CD4-positive, alpha-beta T cell (primary cell): Measurements from ENCODE around the gene LASP1. TPM values are rescaled to one million over a fixed set of nuclear protein-coding genes. Genes with fewer than 3 reads are reported as not detected.

ENCODE experiments used
- ATAC-seq: fragments of 200-7000 bp; cut with Tn5 transposase; one replicate; pipeline ENCODE4 v1.10.0; 2022; ENCODE audit warnings: mild to moderate bottlenecking; ENCODE audit not compliant: poor library complexity
- CTCF ChIA-PET: fragments of 350-600 bp; sonication (Branson Sonifier 250); formaldehyde crosslinking; loops from one replicate; lab custom pipeline; 2021; ENCODE audit warnings: antibody characterized with exemption, inconsistent platforms; lab: Charles Lee
- POLR2A ChIA-PET: fragments of 350-600 bp; sonication (Branson Sonifier 250); formaldehyde crosslinking; loops from one replicate; lab custom pipeline; 2021; ENCODE audit warnings: antibody characterized with exemption, inconsistent platforms; lab: Charles Lee
- DNase-seq, 14 experiments: peaks; one replicate each; pipeline ENCODE4 v3.0.0-alpha.2; 2013 to 2020; ENCODE audit warnings: mixed read lengths in 2 of 14
- H3K27ac ChIP-seq, 2 donors: one replicate each; pipeline versions ENCODE4 v1.5.1 to v1.7.0; 2013; ENCODE audit warnings: low read length in 2 of 2, low read depth in 1 of 2, mild to moderate bottlenecking in 1 of 2
- H3K27me3 ChIP-seq, 2 experiments: 1 replicate in 1 of 2; 2 replicates in 1 of 2; pipeline versions ENCODE4 v1.6.1 to v1.7.0; 2013; ENCODE audit warnings: low read length in 2 of 2, control low read depth in 1 of 2, mild to moderate bottlenecking in 1 of 2, moderate library complexity in 1 of 2; ENCODE audit not compliant: insufficient read depth in 2 of 2, control insufficient read depth in 1 of 2
- H3K36me3 ChIP-seq: one replicate; pipeline ENCODE4 v1.6.1; 2013; ENCODE audit warnings: low read length, control low read depth; ENCODE audit not compliant: insufficient read depth
- H3K4me1 ChIP-seq: one replicate; pipeline ENCODE4 v1.6.1; 2013; ENCODE audit warnings: low read length, control low read depth; ENCODE audit not compliant: insufficient read depth
- H3K4me3 ChIP-seq: one replicate; pipeline ENCODE4 v1.5.1; 2013; ENCODE audit warnings: mild to moderate bottlenecking, low read length, moderate library complexity
- H3K9me3 ChIP-seq, 2 experiments: 1 replicate in 1 of 2; 2 replicates in 1 of 2; pipeline versions ENCODE4 v1.6.1 to v1.7.0; 2013; ENCODE audit warnings: low read length in 2 of 2, mild to moderate bottlenecking in 2 of 2, control low read depth in 1 of 2, moderate library complexity in 1 of 2; ENCODE audit not compliant: control insufficient read depth in 1 of 2, insufficient read depth in 1 of 2
- H3K27ac Mint-ChIP-seq: one replicate; pipeline ENCODE4 v1.8.0; 2020; ENCODE audit warnings: mixed read lengths
- H3K27me3 Mint-ChIP-seq: one replicate; pipeline ENCODE4 v1.8.0; 2021; ENCODE audit warnings: mixed read lengths
- H3K36me3 Mint-ChIP-seq: one replicate; pipeline ENCODE4 v1.8.0; 2021; ENCODE audit warnings: low read depth, mixed read lengths
- H3K4me1 Mint-ChIP-seq: one replicate; pipeline ENCODE4 v1.8.0; 2021; ENCODE audit warnings: low read depth, mixed read lengths
- H3K4me3 Mint-ChIP-seq: one replicate; pipeline ENCODE4 v1.8.0; 2020; ENCODE audit warnings: mild to moderate bottlenecking, mixed read lengths
- H3K9me3 Mint-ChIP-seq: one replicate; pipeline ENCODE4 v1.8.0; 2020; ENCODE audit warnings: mixed read lengths
- intact Hi-C, 2 experiments: fragments of 100-400 bp; cut with DNase I in 1 of 2; cut with micrococcal nuclease in 1 of 2; formaldehyde crosslinking; loops; one replicate each; pipeline versions ENCODE4 v1.15.1 to v1.9.0; 2023 to 2025; cut with DNase I, micrococcal nuclease
- total RNA-seq, 174 experiments: library from RNA in 2 of 174; stranded (reverse) in 2 of 174; gene quantifications; one replicate each; pipeline ENCODE4 v1.2.3 and lab custom pipeline; 2021 to 2026
- TF ChIP-seq, protein P1 (sequence below): fragments of 200-600 bp; IDR thresholded peaks from one replicate; pipeline ENCODE4 v1.8.0; 2022; ENCODE audit warnings: antibody characterized with exemption, mild to moderate bottlenecking

LASP1 gene
- total RNA-seq, 2 experiments from 2014 or later: 50.1 to 50.5 TPM

- Mint-ChIP-seq H3K36me3 (peaks cover 65% of the 10 kb centered on the region), H3K4me1 (peaks cover 88% of the 10 kb centered on the region), H3K4me3 (peak overlapping the region; percentile 17), H3K27me3 (no peaks in the 10 kb centered on the region), H3K9me3 (no peaks in the 10 kb centered on the region), H3K27ac (peak overlapping the region; percentile 89)
- no peak overlapping the region for H3K4me3 ChIP-seq
- DNase-seq (no peak), ATAC-seq (no peak)
- peak overlapping the region; percentile 37 to 65 for H3K27ac ChIP-seq
- H3K9me3 ChIP-seq: no peaks in the 10 kb centered on the region
- ChIA-PET POLR2A (interaction anchor here (0.6 to 4.5 kb wide), 5 partner anchors 9 to 39 kb away, joined by 3 to 56 read pairs (median 6); partner anchors contain the start of gene LASP1), CTCF (interaction anchor here (0.8 to 1.9 kb wide), 3 partner anchors 21 to 282 kb away, joined by 3 to 6 read pairs (median 3); no protein-coding TSS in a partner anchor)
- intact Hi-C loops: no loop called here
- peaks cover 74% of the 10 kb centered on the region for H3K36me3 ChIP-seq
- no peaks in the 10 kb centered on the region for H3K27me3 ChIP-seq
- peaks cover 96% of the 10 kb centered on the region for H3K4me1 ChIP-seq
- TF ChIP-seq, protein P1, sequence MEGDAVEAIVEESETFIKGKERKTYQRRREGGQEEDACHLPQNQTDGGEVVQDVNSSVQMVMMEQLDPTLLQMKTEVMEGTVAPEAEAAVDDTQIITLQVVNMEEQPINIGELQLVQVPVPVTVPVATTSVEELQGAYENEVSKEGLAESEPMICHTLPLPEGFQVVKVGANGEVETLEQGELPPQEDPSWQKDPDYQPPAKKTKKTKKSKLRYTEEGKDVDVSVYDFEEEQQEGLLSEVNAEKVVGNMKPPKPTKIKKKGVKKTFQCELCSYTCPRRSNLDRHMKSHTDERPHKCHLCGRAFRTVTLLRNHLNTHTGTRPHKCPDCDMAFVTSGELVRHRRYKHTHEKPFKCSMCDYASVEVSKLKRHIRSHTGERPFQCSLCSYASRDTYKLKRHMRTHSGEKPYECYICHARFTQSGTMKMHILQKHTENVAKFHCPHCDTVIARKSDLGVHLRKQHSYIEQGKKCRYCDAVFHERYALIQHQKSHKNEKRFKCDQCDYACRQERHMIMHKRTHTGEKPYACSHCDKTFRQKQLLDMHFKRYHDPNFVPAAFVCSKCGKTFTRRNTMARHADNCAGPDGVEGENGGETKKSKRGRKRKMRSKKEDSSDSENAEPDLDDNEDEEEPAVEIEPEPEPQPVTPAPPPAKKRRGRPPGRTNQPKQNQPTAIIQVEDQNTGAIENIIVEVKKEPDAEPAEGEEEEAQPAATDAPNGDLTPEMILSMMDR: no peak
Observed at GRCh38 chr17:38893113-38893512, 23.3 kb downstream of the LASP1 start.

GRCh38 chr17:38893607-38894006 is 23.7 kb downstream of the LASP1 start:
- Mint-ChIP-seq H3K9me3 (no peaks in the 10 kb centered on the region), H3K4me3 (no peak overlapping the region), H3K27ac (peak overlapping the region; percentile 89), H3K4me1 (peaks cover 88% of the 10 kb centered on the region), H3K36me3 (peaks cover 65% of the 10 kb centered on the region), H3K27me3 (no peaks in the 10 kb centered on the region)
- CTCF ChIA-PET: interaction anchor here (0.8 to 1.9 kb wide), 3 partner anchors 22 to 281 kb away, joined by 3 to 6 read pairs (median 3); no protein-coding TSS in a partner anchor
- peaks cover 69% of the 10 kb centered on the region for H3K36me3 ChIP-seq
- no peak overlapping the region for H3K4me3 ChIP-seq
- no peaks in the 10 kb centered on the region for H3K9me3 ChIP-seq
- POLR2A ChIA-PET: interaction anchor here (0.6 to 4.5 kb wide), 5 partner anchors 9 to 40 kb away, joined by 3 to 56 read pairs (median 6); partner anchors contain the start of gene LASP1
- DNase-seq (peak in 3 of 14 experiments; percentile 41 to 54 (median 53)), ATAC-seq (no peak)
- no peaks in the 10 kb centered on the region for H3K27me3 ChIP-seq
- peak overlapping the region; percentile 37 to 65 for H3K27ac ChIP-seq
- TF ChIP-seq, protein P1: no peak
- peaks cover 96% of the 10 kb centered on the region for H3K4me1 ChIP-seq
- intact Hi-C loops: no loop called here

DNA sequence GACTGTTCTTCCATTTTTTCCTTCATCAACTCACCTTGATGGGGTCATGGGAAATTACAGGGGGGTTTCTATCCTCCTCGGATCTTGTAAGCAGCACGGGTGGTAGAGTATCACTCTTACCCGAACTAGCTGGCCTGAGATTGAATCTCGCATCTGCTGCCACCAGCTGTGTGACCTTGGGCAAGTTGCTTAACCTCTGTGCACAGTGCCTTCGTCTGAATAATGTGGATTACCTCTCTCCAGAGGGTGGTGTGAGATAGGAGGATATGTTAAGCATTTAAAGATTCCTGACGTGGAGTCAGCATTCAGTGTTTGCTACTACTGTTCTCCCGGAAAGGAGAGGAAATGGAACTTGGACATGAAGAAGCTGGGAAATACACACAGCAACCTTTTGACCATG is 24.4 kb downstream of the LASP1 start:
- TF ChIP-seq, protein P1: no peak

More for the DNA sequence above, 24.4 kb downstream of the LASP1 start:
- H3K4me3 Mint-ChIP-seq: peak overlapping the region; percentile 7
- peak overlapping the region; percentile 37 to 65 for H3K27ac ChIP-seq
- H3K27me3 ChIP-seq: no peaks in the 10 kb centered on the region
- intact Hi-C loops: no loop called here
- no peaks in the 10 kb centered on the region for H3K27me3 Mint-ChIP-seq
- no peak for DNase-seq
- peak overlapping the region; percentile 89 for H3K27ac Mint-ChIP-seq
- ATAC-seq: no peak
- ChIA-PET POLR2A (interaction anchor here (0.6 to 4.5 kb wide), 5 partner anchors 10 to 66 kb away, joined by 3 to 56 read pairs (median 6); partner anchors contain the start of gene LASP1), CTCF (interaction anchor here (0.6 to 1.9 kb wide), 3 partner anchors 13 to 281 kb away, joined by 3 to 6 read pairs (median 3); no protein-coding TSS in a partner anchor)
- no peak overlapping the region for H3K4me3 ChIP-seq
- H3K9me3 Mint-ChIP-seq: no peaks in the 10 kb centered on the region
- H3K4me1 ChIP-seq: peaks cover 96% of the 10 kb centered on the region
- H3K36me3 Mint-ChIP-seq: peaks cover 63% of the 10 kb centered on the region
- H3K4me1 Mint-ChIP-seq: peaks cover 88% of the 10 kb centered on the region
- no peaks in the 10 kb centered on the region for H3K9me3 ChIP-seq
- H3K36me3 ChIP-seq: peaks cover 65% of the 10 kb centered on the region
